ENCODE results near the gene SMAP1. TPM values are rescaled to one million over a fixed set of nuclear protein-coding genes. Genes with fewer than 3 reads are reported as not detected.

Gene SMAP1
- 21.7 and 30.9 TPM in 2 replicates for total RNA-seq

GRCh38 chr6:70667711-70668498 lies at the start of gene SMAP1:
Gene SMAP1 (plus strand): TSS chr6:70667883. CDS start chr6:70668024, 141 bp downstream.

Other genes starting within 250 kb of the SMAP1 start
- 3.9 and 5.2 TPM in 2 replicates for gene SDHAF4, start 101.0 kb upstream of the SMAP1 start, total RNA-seq

Data from smooth muscle cell of the umbilical artery (primary cell).